ENCODE data around the gene ZFC3H1. TPM values are rescaled to one million over a fixed set of nuclear protein-coding genes. Genes with fewer than 3 reads are reported as not detected.
"Not testable (repeated sequence)": the region's sequence is repeated elsewhere in the genome, so short reads cannot be mapped to it uniquely, and the experiment has no call there.

ZFC3H1 gene
- total RNA-seq, 1 donor from 2014 or later: 51.7 TPM

- Mint-ChIP-seq H3K27ac (ENCODE audit: unreplicated experiment) (no peak overlapping the region), H3K4me3 (ENCODE audit: unreplicated experiment) (no peak overlapping the region), H3K9me3 (ENCODE audit: unreplicated experiment) (no peaks in the 10 kb centered on the region), H3K27me3 (ENCODE audit: low read depth, unreplicated experiment) (no peaks in the 10 kb centered on the region), H3K4me1 (ENCODE audit: low read depth, unreplicated experiment) (no peaks in the 10 kb centered on the region), H3K36me3 (ENCODE audit: low read depth, unreplicated experiment) (peaks cover 16% of the 10 kb centered on the region)
- H3K4me3 ChIP-seq (ENCODE audit: insufficient read depth, low read depth, low read length): no peak overlapping the region
- TF ChIP-seq, protein P1, sequence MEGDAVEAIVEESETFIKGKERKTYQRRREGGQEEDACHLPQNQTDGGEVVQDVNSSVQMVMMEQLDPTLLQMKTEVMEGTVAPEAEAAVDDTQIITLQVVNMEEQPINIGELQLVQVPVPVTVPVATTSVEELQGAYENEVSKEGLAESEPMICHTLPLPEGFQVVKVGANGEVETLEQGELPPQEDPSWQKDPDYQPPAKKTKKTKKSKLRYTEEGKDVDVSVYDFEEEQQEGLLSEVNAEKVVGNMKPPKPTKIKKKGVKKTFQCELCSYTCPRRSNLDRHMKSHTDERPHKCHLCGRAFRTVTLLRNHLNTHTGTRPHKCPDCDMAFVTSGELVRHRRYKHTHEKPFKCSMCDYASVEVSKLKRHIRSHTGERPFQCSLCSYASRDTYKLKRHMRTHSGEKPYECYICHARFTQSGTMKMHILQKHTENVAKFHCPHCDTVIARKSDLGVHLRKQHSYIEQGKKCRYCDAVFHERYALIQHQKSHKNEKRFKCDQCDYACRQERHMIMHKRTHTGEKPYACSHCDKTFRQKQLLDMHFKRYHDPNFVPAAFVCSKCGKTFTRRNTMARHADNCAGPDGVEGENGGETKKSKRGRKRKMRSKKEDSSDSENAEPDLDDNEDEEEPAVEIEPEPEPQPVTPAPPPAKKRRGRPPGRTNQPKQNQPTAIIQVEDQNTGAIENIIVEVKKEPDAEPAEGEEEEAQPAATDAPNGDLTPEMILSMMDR (IDR thresholded peaks at IDR 0.05; ENCODE audit: insufficient read depth, low read depth, low read length): no peak
- TF ChIP-seq EZH2 (IDR thresholded peaks at IDR 0.05; ENCODE audit: insufficient read depth, low read length): no peak
- no peaks in the 10 kb centered on the region for H3K9me3 ChIP-seq (ENCODE audit: insufficient read depth, low read depth, low read length)
- H3K9ac ChIP-seq (ENCODE audit: low read length): no peak overlapping the region
- H2AFZ ChIP-seq (ENCODE audit: low read depth, low read length): no peak overlapping the region
- FAIRE-seq (no peak), DNase-seq (ENCODE audit: low read depth) (no peak)
- H3K27ac ChIP-seq (ENCODE audit: low read depth, low read length): no peak overlapping the region
- no peak overlapping the region for H3K4me2 ChIP-seq (ENCODE audit: low read length)
- H3K4me1 ChIP-seq (ENCODE audit: insufficient read depth, low read length): no peaks in the 10 kb centered on the region
- no peaks in the 10 kb centered on the region for H4K20me1 ChIP-seq (ENCODE audit: insufficient read depth, low read length)
- no peaks in the 10 kb centered on the region for H3K79me2 ChIP-seq (ENCODE audit: insufficient read depth, low read length)
- H3K36me3 ChIP-seq (ENCODE audit: insufficient read depth, low read length): peaks cover 7% of the 10 kb centered on the region
- no peaks in the 10 kb centered on the region for H3K27me3 ChIP-seq (ENCODE audit: insufficient read depth, low read length)
These were observed 38.9 kb upstream of the ZFC3H1 start for GRCh38 chr12:71702590-71702989.

DNA sequence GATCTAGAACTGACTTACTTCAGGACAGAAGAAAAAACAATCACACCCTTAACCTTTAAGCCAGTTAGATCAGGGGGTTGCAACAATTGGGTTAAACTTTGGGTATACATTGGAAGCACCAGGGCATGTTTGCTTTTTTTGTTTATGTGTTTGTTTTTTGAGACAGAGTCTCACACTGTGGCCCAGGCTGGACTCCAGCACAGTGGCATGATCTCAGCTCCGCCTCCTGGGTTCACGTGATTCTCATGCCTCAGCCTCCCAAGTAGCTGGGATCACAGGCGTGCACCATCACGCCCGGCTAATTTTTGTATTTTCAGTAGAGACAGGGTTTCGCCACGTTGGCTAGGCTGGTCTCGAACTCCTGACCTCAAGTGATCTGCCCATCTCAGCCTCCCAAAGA is 38.5 kb upstream of the ZFC3H1 start:
- not testable (repeated sequence) for H4K20me1 ChIP-seq (ENCODE audit: insufficient read depth, low read length); H3K27me3 ChIP-seq (ENCODE audit: insufficient read depth, low read length); H3K4me1 Mint-ChIP-seq (ENCODE audit: low read depth, unreplicated experiment); H3K9me3 ChIP-seq (ENCODE audit: insufficient read depth, low read depth, low read length); H3K9me3 Mint-ChIP-seq (ENCODE audit: unreplicated experiment); DNase-seq (ENCODE audit: low read depth); H3K79me2 ChIP-seq (ENCODE audit: insufficient read depth, low read length); FAIRE-seq; H3K4me3 Mint-ChIP-seq (ENCODE audit: unreplicated experiment); H3K36me3 ChIP-seq (ENCODE audit: insufficient read depth, low read length); H3K27ac ChIP-seq (ENCODE audit: low read depth, low read length); H3K27me3 Mint-ChIP-seq (ENCODE audit: low read depth, unreplicated experiment); H3K4me1 ChIP-seq (ENCODE audit: insufficient read depth, low read length); H3K4me2 ChIP-seq (ENCODE audit: low read length); H3K4me3 ChIP-seq (ENCODE audit: insufficient read depth, low read depth, low read length); H2AFZ ChIP-seq (ENCODE audit: low read depth, low read length); H3K9ac ChIP-seq (ENCODE audit: low read length); H3K27ac Mint-ChIP-seq (ENCODE audit: unreplicated experiment)
- H3K36me3 Mint-ChIP-seq (ENCODE audit: low read depth, unreplicated experiment): peaks cover 16% of the 10 kb centered on the region

GRCh38 chr12:71695782-71696181 is 32.1 kb upstream of the ZFC3H1 start:
- Histone ChIP-seq H3K4me1 (ENCODE audit: insufficient read depth, low read length) (no peaks in the 10 kb centered on the region), H2AFZ (ENCODE audit: low read depth, low read length) (no peak overlapping the region), H3K36me3 (ENCODE audit: insufficient read depth, low read length) (peaks cover 7% of the 10 kb centered on the region), H3K9me3 (ENCODE audit: insufficient read depth, low read depth, low read length) (no peaks in the 10 kb centered on the region), H3K9ac (ENCODE audit: low read length) (no peak overlapping the region), H3K27me3 (ENCODE audit: insufficient read depth, low read length) (no peaks in the 10 kb centered on the region), H3K4me2 (ENCODE audit: low read length) (no peak overlapping the region), H3K4me3 (ENCODE audit: insufficient read depth, low read depth, low read length) (no peak overlapping the region), H3K79me2 (ENCODE audit: insufficient read depth, low read length) (no peaks in the 10 kb centered on the region), H4K20me1 (ENCODE audit: insufficient read depth, low read length) (no peaks in the 10 kb centered on the region), H3K27ac (ENCODE audit: low read depth, low read length) (no peak overlapping the region)
- TF ChIP-seq, protein P1 (IDR thresholded peaks at IDR 0.05; ENCODE audit: insufficient read depth, low read depth, low read length): no peak
- TF ChIP-seq EZH2 (IDR thresholded peaks at IDR 0.05; ENCODE audit: insufficient read depth, low read length): no peak
- no peaks in the 10 kb centered on the region for H3K27me3 Mint-ChIP-seq (ENCODE audit: low read depth, unreplicated experiment)
- no peak overlapping the region for H3K4me3 Mint-ChIP-seq (ENCODE audit: unreplicated experiment)
- H3K9me3 Mint-ChIP-seq (ENCODE audit: unreplicated experiment): no peaks in the 10 kb centered on the region
- no peak overlapping the region for H3K27ac Mint-ChIP-seq (ENCODE audit: unreplicated experiment)
- H3K4me1 Mint-ChIP-seq (ENCODE audit: low read depth, unreplicated experiment): peaks cover 2% of the 10 kb centered on the region
- DNase-seq (ENCODE audit: low read depth) (no peak), FAIRE-seq (no peak)
- peaks cover 14% of the 10 kb centered on the region for H3K36me3 Mint-ChIP-seq (ENCODE audit: low read depth, unreplicated experiment)
